HS-5 (cell line): ENCODE data around the gene IL18.
"Not testable (repeated sequence)": the region's sequence is repeated elsewhere in the genome, so short reads cannot be mapped to it uniquely, and the experiment has no call there.

ENCODE experiments used
- DNase-seq: peaks from one replicate; pipeline ENCODE4 v3.0.0-alpha.2; 2012; ENCODE audit warnings: low read depth

Gene IL18

GRCh38 chr11:112163875-112164685 lies at the start of gene IL18:
TSS of gene IL18 (minus strand) at chr11:112164094. CDS start at chr11:112155053, 9,041 bp downstream.
- DNase-seq = no peak

GRCh38 chr11:112212710-112213109 lies 48.8 kb upstream of the IL18 start:
- no peak for DNase-seq

GRCh38 chr11:112212290-112212689 lies 48.4 kb upstream of the IL18 start:
- no peak for DNase-seq

GRCh38 chr11:112211536-112211935 lies 47.6 kb upstream of the IL18 start:
- DNase-seq = no peak

GRCh38 chr11:112210890-112211289 lies 47.0 kb upstream of the IL18 start:
- no peak for DNase-seq

GRCh38 chr11:112206071-112206470 lies 42.2 kb upstream of the IL18 start:
- no peak for DNase-seq

GRCh38 chr11:112200252-112200651 lies 36.4 kb upstream of the IL18 start:
- no peak for DNase-seq

GRCh38 chr11:112199101-112199500 lies 35.2 kb upstream of the IL18 start:
- DNase-seq = not testable (repeated sequence)

- DNase-seq = no peak
These were observed 32.7 kb upstream of the IL18 start for GRCh38 chr11:112196519-112197087.

GRCh38 chr11:112195951-112196351 lies 32.1 kb upstream of the IL18 start:
- no peak for DNase-seq

GRCh38 chr11:112195113-112195512 lies 31.2 kb upstream of the IL18 start:
- not testable (repeated sequence) for DNase-seq

GRCh38 chr11:112186304-112186703 lies 22.4 kb upstream of the IL18 start:
- DNase-seq = no peak

GRCh38 chr11:112185883-112186282 lies 22.0 kb upstream of the IL18 start:
- DNase-seq = no peak

GRCh38 chr11:112182867-112183266 lies 19.0 kb upstream of the IL18 start:
- DNase-seq = no peak

- no peak for DNase-seq
These were observed 15.7 kb upstream of the IL18 start for GRCh38 chr11:112179601-112180000.

- DNase-seq = no peak
These were observed 15.0 kb upstream of the IL18 start for GRCh38 chr11:112178936-112179335.

GRCh38 chr11:112178428-112178827 lies 14.5 kb upstream of the IL18 start:
- no peak for DNase-seq

- DNase-seq = no peak
These were observed 13.7 kb upstream of the IL18 start for GRCh38 chr11:112177589-112177988.

GRCh38 chr11:112176077-112176476 lies 12.2 kb upstream of the IL18 start:
- DNase-seq = no peak

- DNase-seq = no peak
These were observed 11.7 kb upstream of the IL18 start for GRCh38 chr11:112175599-112175952.

- no peak for DNase-seq
These were observed 11.1 kb upstream of the IL18 start, which contains the start of gene BCO2 for GRCh38 chr11:112174789-112175598. TSS of gene BCO2 (plus strand) at chr11:112175512. CDS start at chr11:112175602, 90 bp downstream.

GRCh38 chr11:112173152-112173551 lies 9.3 kb upstream of the IL18 start:
- DNase-seq = no peak
